HepG2 (cell line): Measurements from ENCODE around the gene DDR2. TPM values are rescaled to one million over a fixed set of nuclear protein-coding genes. Genes with fewer than 3 reads are reported as not detected.

ENCODE experiments used
- ARNTL ChIP-seq: sonication (generic); formaldehyde crosslinking; IDR thresholded peaks from 2 replicates; pipeline ENCODE4 v1.4.0; 2020; ENCODE audit warnings: mild to moderate bottlenecking, missing genetic modification reagents
- IRF2 ChIP-seq: IDR thresholded peaks from 2 replicates; pipeline ENCODE4 v1.6.1; 2018; ENCODE audit warnings: missing genetic modification reagents, missing compliant biosample characterization
- JDP2 ChIP-seq: sonication (generic); formaldehyde crosslinking; IDR thresholded peaks from 2 replicates; pipeline ENCODE4 v1.8.1; 2022; ENCODE audit warnings: missing genetic modification reagents, borderline replicate concordance
- KMT2B ChIP-seq: IDR thresholded peaks from 2 replicates; pipeline ENCODE4 v1.6.1; 2016; ENCODE audit warnings: missing genetic modification reagents, missing compliant biosample characterization
- NR2F6 ChIP-seq, 2 experiments: IDR thresholded peaks; 2 replicates each; pipeline ENCODE4 v1.6.1; 2016; ENCODE audit warnings: antibody characterized with exemption in 1 of 2, mild to moderate bottlenecking in 1 of 2
- SMAD1 ChIP-seq: sonication (generic); formaldehyde crosslinking; IDR thresholded peaks from 2 replicates; pipeline ENCODE4 v1.4.0; 2020; ENCODE audit warnings: missing genetic modification reagents, low read depth, mild to moderate bottlenecking, borderline replicate concordance
- TCF7 ChIP-seq: sonication (generic); IDR thresholded peaks from 2 replicates; pipeline ENCODE4 v1.6.1; 2016; ENCODE audit warnings: antibody characterized with exemption, low read depth
- WIZ ChIP-seq: sonication (generic); formaldehyde crosslinking; IDR thresholded peaks from 2 replicates; pipeline ENCODE4 v1.5.1; 2020; ENCODE audit warnings: mild to moderate bottlenecking, missing genetic modification reagents
- ZFX ChIP-seq: sonication (generic); formaldehyde crosslinking; IDR thresholded peaks from 2 replicates; pipeline ENCODE4 v1.4.0; 2020; ENCODE audit warnings: mild to moderate bottlenecking, low read depth, missing genetic modification reagents, moderate library complexity
- polyA plus RNA-seq, 8 experiments: library from polyadenylated mRNA; depleted of rRNA in 3 of 8; stranded (reverse) in 7 of 8; unstranded in 1 of 8; fragments of >200 nt; fragmentation: Illumina TruSeq in 4 of 8; extraction: Trizol in 4 of 8; gene quantifications; 2 replicates each; pipeline versions ENCODE4 v1.2.1 to v1.2.3, GENCODE V29; 2011 to 2016; ENCODE audit warnings: low read depth in 4 of 8, missing spikeins in 1 of 8, mixed read lengths in 1 of 8; ENCODE audit not compliant: insufficient read depth in 1 of 8
- total RNA-seq, 5 experiments: library from RNA; depleted of rRNA; stranded (reverse); fragments of >200 nt; fragmentation: Illumina TruSeq; extraction: Trizol; gene quantifications; 2 replicates each; pipeline ENCODE4 v1.2.3, GENCODE V29; 2016; ENCODE audit warnings: low read depth in 1 of 5
- TF ChIP-seq, protein P1 (sequence below): sonication (generic); formaldehyde crosslinking; IDR thresholded peaks from 2 replicates; pipeline ENCODE4 v1.4.0; 2020; ENCODE audit warnings: missing genetic modification reagents
- TF ChIP-seq, protein P2 (sequence below): IDR thresholded peaks from 2 replicates; pipeline ENCODE4 v1.4.0; 2020; ENCODE audit warnings: mild to moderate bottlenecking, missing genetic modification reagents
- TF ChIP-seq, protein P3 (sequence below): sonication (generic); formaldehyde crosslinking; IDR thresholded peaks from 2 replicates; pipeline ENCODE4 v1.4.0; 2020; ENCODE audit warnings: mild to moderate bottlenecking, missing genetic modification reagents
- TF ChIP-seq, protein P4 (sequence below), 2 experiments: IDR thresholded peaks; 2 replicates each; pipeline ENCODE4 v1.6.1; 2011 to 2012; ENCODE audit warnings: low read length in 2 of 2, borderline replicate concordance in 1 of 2, low read depth in 1 of 2, mild to moderate bottlenecking in 1 of 2, moderate library complexity in 1 of 2

DDR2 gene
- total and polyA plus RNA-seq, 2 of the 13 experiments (the other 11 are each of a cell fraction or from before 2014, with no cell fraction given) = 0.36 to 0.38 TPM

DNA sequence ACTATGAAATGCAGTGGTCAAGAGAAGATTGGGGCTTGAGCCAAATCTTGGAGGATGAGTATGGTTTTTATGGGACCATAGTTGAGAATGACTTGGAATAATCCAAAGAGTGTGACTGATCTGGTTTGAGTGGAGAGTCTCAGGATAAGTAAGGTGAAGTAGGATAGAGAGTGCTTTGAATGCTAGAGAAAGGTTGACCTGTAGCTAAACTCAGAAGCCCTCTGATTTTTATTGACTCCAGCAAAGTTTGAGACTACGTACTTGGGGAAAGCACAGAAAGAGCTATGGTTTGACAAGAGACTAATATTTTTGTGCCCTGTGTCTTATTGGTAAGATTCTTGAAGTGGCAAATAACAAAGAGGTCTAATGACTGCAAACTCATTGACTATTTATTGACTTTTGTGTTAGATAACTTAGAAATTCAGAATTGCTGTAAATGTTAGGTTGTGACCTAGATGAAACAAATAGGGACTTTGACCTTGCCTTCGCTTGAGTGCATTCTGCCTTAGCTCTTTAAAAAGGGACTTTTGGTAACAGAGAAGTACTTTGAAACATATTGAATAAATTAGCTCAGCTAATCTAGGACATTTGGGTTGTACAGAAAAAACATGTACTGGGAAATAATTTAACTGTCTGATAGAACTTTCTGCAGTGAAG is 35.6 kb upstream of the DDR2 start (continued):
- TF ChIP-seq TCF7 = peak; percentile 19; the same call in 1 of the 2 replicates
- TF ChIP-seq, protein P1, sequence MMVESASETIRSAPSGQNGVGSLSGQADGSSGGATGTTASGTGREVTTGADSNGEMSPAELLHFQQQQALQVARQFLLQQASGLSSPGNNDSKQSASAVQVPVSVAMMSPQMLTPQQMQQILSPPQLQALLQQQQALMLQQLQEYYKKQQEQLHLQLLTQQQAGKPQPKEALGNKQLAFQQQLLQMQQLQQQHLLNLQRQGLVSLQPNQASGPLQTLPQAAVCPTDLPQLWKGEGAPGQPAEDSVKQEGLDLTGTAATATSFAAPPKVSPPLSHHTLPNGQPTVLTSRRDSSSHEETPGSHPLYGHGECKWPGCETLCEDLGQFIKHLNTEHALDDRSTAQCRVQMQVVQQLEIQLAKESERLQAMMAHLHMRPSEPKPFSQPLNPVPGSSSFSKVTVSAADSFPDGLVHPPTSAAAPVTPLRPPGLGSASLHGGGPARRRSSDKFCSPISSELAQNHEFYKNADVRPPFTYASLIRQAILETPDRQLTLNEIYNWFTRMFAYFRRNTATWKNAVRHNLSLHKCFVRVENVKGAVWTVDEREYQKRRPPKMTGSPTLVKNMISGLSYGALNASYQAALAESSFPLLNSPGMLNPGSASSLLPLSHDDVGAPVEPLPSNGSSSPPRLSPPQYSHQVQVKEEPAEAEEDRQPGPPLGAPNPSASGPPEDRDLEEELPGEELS = peak; percentile 68
- TF ChIP-seq, protein P2, sequence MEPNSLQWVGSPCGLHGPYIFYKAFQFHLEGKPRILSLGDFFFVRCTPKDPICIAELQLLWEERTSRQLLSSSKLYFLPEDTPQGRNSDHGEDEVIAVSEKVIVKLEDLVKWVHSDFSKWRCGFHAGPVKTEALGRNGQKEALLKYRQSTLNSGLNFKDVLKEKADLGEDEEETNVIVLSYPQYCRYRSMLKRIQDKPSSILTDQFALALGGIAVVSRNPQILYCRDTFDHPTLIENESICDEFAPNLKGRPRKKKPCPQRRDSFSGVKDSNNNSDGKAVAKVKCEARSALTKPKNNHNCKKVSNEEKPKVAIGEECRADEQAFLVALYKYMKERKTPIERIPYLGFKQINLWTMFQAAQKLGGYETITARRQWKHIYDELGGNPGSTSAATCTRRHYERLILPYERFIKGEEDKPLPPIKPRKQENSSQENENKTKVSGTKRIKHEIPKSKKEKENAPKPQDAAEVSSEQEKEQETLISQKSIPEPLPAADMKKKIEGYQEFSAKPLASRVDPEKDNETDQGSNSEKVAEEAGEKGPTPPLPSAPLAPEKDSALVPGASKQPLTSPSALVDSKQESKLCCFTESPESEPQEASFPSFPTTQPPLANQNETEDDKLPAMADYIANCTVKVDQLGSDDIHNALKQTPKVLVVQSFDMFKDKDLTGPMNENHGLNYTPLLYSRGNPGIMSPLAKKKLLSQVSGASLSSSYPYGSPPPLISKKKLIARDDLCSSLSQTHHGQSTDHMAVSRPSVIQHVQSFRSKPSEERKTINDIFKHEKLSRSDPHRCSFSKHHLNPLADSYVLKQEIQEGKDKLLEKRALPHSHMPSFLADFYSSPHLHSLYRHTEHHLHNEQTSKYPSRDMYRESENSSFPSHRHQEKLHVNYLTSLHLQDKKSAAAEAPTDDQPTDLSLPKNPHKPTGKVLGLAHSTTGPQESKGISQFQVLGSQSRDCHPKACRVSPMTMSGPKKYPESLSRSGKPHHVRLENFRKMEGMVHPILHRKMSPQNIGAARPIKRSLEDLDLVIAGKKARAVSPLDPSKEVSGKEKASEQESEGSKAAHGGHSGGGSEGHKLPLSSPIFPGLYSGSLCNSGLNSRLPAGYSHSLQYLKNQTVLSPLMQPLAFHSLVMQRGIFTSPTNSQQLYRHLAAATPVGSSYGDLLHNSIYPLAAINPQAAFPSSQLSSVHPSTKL = peak; percentile 90
- no peak for TF ChIP-seq WIZ (CRISPR knock-in tag)
- no peak for TF ChIP-seq SMAD1 (CRISPR knock-in tag)
- 0 out of 2 replicates have a peak, but pooled peaks have one; percentile 34 for TF ChIP-seq KMT2B
- TF ChIP-seq ZFX = no peak
- TF ChIP-seq JDP2 (CRISPR knock-in tag) = no peak
- no peak for TF ChIP-seq ARNTL (CRISPR knock-in tag)
- TF ChIP-seq NR2F6 (IDR thresholded peaks at IDR 0.05) = peak; percentile 65
- 0 out of 2 replicates have a peak, but pooled peaks have one; percentile 38 for TF ChIP-seq NR2F6 (CRISPR knock-in tag; IDR thresholded peaks at IDR 0.05)
- TF ChIP-seq, protein P3, sequence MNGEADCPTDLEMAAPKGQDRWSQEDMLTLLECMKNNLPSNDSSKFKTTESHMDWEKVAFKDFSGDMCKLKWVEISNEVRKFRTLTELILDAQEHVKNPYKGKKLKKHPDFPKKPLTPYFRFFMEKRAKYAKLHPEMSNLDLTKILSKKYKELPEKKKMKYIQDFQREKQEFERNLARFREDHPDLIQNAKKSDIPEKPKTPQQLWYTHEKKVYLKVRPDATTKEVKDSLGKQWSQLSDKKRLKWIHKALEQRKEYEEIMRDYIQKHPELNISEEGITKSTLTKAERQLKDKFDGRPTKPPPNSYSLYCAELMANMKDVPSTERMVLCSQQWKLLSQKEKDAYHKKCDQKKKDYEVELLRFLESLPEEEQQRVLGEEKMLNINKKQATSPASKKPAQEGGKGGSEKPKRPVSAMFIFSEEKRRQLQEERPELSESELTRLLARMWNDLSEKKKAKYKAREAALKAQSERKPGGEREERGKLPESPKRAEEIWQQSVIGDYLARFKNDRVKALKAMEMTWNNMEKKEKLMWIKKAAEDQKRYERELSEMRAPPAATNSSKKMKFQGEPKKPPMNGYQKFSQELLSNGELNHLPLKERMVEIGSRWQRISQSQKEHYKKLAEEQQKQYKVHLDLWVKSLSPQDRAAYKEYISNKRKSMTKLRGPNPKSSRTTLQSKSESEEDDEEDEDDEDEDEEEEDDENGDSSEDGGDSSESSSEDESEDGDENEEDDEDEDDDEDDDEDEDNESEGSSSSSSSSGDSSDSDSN (CRISPR knock-in tag) = no peak
- TF ChIP-seq, protein P4, sequence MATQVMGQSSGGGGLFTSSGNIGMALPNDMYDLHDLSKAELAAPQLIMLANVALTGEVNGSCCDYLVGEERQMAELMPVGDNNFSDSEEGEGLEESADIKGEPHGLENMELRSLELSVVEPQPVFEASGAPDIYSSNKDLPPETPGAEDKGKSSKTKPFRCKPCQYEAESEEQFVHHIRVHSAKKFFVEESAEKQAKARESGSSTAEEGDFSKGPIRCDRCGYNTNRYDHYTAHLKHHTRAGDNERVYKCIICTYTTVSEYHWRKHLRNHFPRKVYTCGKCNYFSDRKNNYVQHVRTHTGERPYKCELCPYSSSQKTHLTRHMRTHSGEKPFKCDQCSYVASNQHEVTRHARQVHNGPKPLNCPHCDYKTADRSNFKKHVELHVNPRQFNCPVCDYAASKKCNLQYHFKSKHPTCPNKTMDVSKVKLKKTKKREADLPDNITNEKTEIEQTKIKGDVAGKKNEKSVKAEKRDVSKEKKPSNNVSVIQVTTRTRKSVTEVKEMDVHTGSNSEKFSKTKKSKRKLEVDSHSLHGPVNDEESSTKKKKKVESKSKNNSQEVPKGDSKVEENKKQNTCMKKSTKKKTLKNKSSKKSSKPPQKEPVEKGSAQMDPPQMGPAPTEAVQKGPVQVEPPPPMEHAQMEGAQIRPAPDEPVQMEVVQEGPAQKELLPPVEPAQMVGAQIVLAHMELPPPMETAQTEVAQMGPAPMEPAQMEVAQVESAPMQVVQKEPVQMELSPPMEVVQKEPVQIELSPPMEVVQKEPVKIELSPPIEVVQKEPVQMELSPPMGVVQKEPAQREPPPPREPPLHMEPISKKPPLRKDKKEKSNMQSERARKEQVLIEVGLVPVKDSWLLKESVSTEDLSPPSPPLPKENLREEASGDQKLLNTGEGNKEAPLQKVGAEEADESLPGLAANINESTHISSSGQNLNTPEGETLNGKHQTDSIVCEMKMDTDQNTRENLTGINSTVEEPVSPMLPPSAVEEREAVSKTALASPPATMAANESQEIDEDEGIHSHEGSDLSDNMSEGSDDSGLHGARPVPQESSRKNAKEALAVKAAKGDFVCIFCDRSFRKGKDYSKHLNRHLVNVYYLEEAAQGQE (IDR thresholded peaks at IDR 0.05; ENCODE audit: borderline replicate concordance in 1 of 2, low read depth in 1 of 2, low read length in 2 of 2) = no peak
- TF ChIP-seq IRF2 = peak; percentile 22; the same call in 1 of the 2 replicates
